ENCODE data around the gene SLITRK6.
"Not testable (repeated sequence)": the region's sequence is repeated elsewhere in the genome, so short reads cannot be mapped to it uniquely, and the experiment has no call there.

SLITRK6 gene, protein sequence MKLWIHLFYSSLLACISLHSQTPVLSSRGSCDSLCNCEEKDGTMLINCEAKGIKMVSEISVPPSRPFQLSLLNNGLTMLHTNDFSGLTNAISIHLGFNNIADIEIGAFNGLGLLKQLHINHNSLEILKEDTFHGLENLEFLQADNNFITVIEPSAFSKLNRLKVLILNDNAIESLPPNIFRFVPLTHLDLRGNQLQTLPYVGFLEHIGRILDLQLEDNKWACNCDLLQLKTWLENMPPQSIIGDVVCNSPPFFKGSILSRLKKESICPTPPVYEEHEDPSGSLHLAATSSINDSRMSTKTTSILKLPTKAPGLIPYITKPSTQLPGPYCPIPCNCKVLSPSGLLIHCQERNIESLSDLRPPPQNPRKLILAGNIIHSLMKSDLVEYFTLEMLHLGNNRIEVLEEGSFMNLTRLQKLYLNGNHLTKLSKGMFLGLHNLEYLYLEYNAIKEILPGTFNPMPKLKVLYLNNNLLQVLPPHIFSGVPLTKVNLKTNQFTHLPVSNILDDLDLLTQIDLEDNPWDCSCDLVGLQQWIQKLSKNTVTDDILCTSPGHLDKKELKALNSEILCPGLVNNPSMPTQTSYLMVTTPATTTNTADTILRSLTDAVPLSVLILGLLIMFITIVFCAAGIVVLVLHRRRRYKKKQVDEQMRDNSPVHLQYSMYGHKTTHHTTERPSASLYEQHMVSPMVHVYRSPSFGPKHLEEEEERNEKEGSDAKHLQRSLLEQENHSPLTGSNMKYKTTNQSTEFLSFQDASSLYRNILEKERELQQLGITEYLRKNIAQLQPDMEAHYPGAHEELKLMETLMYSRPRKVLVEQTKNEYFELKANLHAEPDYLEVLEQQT

DNA sequence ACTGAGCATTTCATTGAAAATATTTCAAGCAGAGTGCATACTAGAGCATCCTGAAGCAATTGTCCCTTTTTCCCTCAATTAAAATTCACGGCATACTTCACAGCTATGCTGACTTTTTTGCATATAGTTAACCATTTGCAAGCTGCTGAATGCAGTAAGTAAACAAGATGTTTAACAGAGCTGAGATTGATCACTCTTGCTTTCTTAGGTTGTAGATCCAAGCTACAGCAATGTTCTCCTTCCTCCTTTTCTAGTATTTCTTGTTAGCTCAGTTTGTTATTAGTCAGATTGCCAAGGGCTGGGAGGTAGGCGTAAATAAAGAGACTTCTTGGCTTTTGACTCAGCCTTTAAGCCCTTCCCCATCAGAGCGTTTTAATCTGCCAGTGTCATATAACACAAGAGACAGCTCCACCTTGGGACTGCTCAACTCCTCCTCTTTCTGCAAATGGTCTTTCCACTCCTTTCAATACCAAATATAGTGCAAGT lies at the start of gene SLITRK6:
Gene SLITRK6 (minus strand): TSS at position 323 of the 486 bp plus-strand sequence. CDS start 2,911 bp downstream, outside the sequence.
- no peak for DNase-seq

DNA sequence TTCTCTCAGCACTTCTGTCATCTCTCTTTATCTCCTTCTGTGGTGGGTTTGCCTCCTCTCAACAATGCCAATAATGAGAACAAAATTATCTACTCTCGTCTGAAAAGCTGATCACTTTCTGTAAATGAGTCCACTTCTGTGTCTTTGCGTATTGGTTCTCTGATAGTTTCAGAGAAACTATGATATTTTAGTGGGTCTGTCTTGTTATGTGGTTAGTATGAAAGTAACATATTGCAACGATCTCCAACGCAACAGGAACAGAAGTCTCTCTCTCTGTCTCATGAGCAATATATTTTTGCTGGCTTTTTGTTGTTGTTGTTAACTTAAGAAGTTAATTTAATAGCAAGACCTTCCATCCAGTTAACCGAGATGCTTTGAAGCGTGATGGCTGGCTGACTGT lies 47.8 kb upstream of the SLITRK6 start:
- no peak for DNase-seq

- DNase-seq, result no peak
Observed at GRCh38 chr13:85841427-85841826, 42.2 kb upstream of the SLITRK6 start.

- DNase-seq, result no peak
Observed at GRCh38 chr13:85833921-85834320, 34.7 kb upstream of the SLITRK6 start.

DNA sequence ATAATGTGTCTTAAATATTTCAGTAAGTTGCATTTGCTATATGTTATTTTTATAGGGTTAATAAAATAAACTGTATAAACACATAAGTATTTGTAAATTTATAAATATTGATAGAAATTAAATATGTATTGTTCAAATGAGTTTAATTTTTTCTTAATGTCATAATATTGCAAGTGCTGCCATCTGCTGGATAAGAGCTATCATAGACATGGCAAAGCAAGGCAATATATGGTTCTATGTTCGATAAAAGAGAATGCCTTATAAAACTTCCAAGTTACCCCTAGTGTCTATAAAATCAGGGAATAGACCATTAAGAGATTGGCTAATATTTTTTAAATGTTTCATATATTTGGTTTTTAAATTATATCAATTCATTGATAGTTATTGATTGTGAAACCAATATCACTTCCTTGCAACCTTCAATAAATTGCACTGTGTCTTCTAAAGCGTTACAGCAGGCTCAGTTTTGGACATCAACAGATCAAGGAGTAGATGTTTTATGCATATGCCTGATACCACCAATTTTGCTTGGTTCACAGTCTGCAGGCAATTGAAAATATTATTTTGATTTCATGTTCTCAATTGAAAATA lies 29.0 kb upstream of the SLITRK6 start:
- no peak for DNase-seq

- no peak for DNase-seq
Observed at GRCh38 chr13:85825454-85825853, 26.2 kb upstream of the SLITRK6 start.

- DNase-seq, result no peak
Observed at GRCh38 chr13:85823832-85824231, 24.6 kb upstream of the SLITRK6 start.

DNA sequence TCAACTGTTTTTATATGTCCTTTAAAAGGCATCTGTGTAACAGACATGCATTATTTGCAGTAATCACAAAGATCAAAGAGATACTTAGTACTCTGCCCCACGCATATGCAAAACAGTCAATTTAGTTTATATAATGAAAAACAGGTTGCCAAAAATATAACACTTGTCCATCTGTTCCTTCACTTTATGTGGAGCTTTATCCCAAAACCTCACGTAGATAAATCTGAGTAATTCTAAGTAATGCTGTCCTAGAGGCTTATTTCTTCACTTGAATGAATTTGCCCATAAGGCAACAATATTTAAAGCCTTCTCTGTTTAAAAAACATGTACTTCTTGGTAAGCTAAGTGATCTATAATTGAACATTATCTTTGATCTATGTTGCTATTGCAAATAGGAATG lies 20.3 kb upstream of the SLITRK6 start:
- no peak for DNase-seq

DNA sequence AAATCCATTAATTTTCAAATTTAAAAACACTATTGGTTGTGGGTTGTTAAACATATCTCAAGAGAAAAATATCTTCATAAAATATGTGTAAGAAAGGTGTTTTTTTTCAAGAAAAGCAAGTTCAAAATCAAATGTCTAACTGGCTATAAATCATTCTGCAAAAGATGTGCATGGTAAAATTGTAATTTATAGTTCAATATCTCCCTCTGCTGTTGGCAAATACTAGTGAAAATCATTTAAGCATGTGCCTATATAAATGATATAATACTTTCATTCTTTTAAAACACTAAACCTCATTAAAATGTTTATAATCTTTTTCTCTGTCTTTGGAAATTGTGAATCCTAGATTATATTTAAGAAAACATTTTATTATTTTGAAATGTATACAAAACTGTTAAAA lies 17.2 kb upstream of the SLITRK6 start:
- DNase-seq, result no peak

DNA sequence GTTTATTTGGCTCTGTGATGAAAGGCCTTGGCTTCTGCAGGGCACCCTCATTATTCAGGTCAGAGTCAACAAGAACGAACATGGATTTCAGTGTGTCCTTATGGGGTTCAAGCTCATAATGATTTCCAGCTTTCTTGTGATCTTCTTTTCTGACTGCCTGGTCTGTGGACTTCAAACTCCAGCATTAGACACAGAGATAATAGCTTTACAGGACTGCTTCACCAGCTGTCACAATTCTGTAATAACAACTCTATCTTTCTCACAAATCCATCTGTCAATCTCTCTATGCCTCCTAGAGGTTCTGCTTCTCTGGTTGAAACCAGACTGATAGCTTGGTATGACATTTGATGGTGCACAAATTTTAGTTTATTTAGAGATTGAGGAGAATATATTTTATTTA lies 13.1 kb upstream of the SLITRK6 start:
- no peak for DNase-seq

- no peak for DNase-seq
Observed at GRCh38 chr13:85808811-85809210, 9.6 kb upstream of the SLITRK6 start.

DNA sequence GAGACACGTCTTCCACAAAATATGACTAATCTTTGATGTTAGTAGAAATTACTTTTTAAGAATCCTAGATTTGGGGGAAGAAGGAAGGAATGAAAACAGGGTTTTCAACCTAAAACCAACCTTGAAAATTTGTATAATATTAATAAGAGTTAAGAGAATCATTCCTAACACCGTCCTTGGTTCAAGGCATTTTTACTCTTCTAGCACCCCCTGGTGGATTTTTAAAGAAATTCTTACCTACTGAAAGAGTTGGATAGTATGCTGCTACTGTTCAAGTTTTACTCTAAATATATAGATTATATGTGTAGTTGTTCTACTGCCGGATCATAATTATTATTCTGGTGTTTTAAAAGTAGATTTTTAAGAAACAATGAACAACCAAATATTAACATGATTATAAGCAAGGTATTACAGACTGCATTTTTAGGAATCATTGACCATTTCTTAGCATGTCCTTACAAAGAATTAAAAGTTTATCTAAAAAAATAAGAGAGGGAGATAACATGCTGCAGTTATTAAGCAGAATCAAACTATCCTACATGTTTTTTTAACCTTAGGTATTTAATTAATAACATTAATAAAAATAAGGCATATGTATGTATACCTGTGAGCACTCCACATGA lies 7.4 kb upstream of the SLITRK6 start:
- no peak for DNase-seq

DNA sequence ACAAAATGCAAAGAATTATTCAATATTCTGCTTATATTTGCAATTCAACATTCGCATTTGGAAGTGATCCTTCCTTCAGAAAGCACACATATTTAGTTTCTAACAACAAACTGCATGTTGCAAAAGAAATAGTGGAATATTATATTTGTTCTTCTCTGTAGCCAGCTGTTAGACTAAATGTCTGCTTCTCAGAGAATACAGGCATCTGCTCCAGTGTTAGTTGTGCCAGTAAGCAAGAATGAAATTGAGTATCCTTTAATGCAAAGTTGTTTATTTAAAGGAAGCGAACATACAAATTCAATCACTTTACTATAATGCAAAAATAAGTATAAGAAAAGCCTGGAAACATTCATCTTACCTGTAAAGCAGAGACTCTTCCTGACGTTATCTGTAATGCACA lies 663 bp downstream of the SLITRK6 start:
- no peak for DNase-seq

DNA sequence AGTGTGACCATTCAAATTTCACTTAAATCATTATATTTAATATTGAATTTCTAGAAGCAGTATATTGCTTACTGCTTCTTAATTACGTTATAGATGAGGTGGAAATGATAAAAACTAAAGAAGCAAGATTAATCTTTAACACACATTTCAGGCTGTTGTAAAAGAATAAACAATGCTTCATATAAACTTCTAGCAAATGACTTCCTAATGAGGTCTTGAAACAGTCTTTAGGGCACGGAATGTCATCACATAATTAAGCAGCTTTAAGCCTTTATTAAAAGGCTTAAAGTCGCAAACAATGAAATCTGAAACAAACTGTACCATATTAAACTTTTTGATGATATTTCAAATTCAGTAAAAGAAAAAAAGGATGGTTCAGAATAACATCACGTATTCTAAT lies 1.9 kb downstream of the SLITRK6 start:
- no peak for DNase-seq

DNA sequence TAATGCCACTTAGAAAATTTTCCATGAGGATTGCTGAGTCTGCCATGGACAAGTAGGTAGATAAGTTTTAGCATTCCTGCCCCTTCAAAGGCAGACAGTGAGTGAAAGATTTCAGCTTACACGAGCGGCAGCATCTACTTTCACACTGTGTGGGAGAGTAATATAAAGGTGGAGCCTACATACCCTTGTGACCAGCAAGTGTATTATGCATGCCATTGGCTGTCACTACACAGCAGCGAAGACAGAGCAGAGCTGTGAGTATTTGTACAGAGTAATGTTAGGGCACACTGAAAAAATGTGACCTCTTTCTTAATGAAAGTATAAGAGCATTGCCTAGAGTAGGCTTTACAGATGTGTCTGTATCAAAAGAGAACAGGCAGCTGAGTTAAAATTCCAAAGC lies 14.0 kb downstream of the SLITRK6 start:
- no peak for DNase-seq

- DNase-seq, result no peak
Observed at GRCh38 chr13:85772367-85772766, 26.9 kb downstream of the SLITRK6 start.

DNA sequence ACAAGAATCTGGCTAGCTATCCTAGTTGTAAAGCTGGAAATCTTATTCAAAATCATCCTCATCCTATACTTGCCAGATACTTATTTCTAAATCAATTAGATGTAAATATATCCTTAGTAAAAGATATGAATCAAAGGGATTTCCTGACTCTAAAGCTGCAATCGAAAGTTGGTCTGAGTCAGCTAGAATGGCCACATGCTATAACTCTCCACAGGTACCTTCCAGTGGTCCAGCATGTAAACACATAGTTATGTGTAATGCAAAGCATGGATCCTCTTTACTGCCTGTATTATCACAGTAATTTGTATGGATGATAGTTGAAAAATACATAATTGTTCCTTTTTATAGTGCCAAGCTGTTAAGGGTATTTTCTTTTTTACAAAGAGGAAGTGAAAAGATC lies 27.4 kb downstream of the SLITRK6 start:
- DNase-seq, result no peak

- no peak for DNase-seq
Observed at GRCh38 chr13:85768946-85769345, 30.3 kb downstream of the SLITRK6 start.

- no peak for DNase-seq
Observed at GRCh38 chr13:85755123-85755522, 44.1 kb downstream of the SLITRK6 start.

GRCh38 chr13:85743201-85743770 lies 55.9 kb downstream of the SLITRK6 start:
- DNase-seq, result not testable (repeated sequence)
